Tibial nerve (tissue), 4 donors: ENCODE measurements around the gene PSME2. TPM values are rescaled to one million over a fixed set of nuclear protein-coding genes. Genes with fewer than 3 reads are reported as not detected.

Experiments used
- DNase-seq, 2 donors: peaks; one replicate each; pipeline ENCODE4 v3.0.0-alpha.2; 2019; ENCODE audit warnings: low spot score in 2 of 2
- H3K27ac ChIP-seq, 4 donors: fragments of 200-600 bp; sonication (generic) in 3 of 4; one replicate each; pipeline ENCODE4 v1.5.1; 2017 to 2019; ENCODE audit warnings: mild to moderate bottlenecking in 1 of 4
- H3K27me3 ChIP-seq, 2 donors: fragments of 200-600 bp; sonication (generic) in 1 of 2; one replicate each; pipeline versions ENCODE4 v1.5.1 to v1.6.0; 2017 to 2019
- H3K36me3 ChIP-seq, 3 donors: fragments of 200-600 bp; sonication (generic); one replicate each; pipeline ENCODE4 v1.5.1; 2018 to 2019
- H3K4me1 ChIP-seq, 4 donors: fragments of 200-600 bp; sonication (generic) in 3 of 4; one replicate each; pipeline ENCODE4 v1.5.1; 2017 to 2019
- H3K4me3 ChIP-seq, 4 donors: fragments of 200-600 bp; sonication (generic) in 3 of 4; one replicate each; pipeline ENCODE4 v1.5.1; 2017 to 2019; ENCODE audit warnings: mild to moderate bottlenecking in 1 of 4, moderate library complexity in 1 of 4
- H3K9me3 ChIP-seq, 4 donors: fragments of 200-600 bp; sonication (generic) in 3 of 4; one replicate each; pipeline ENCODE4 v1.5.1; 2017 to 2019
- CTCF ChIP-seq, 5 experiments: fragments of 200-600 bp in 3 of 5; fragments of 450-650 bp in 2 of 5; sonication (generic) in 3 of 5; IDR thresholded peaks; one replicate each; pipeline ENCODE4 v1.5.1; 2016 to 2019; ENCODE audit warnings: antibody characterized with exemption in 5 of 5, mild to moderate bottlenecking in 3 of 5, moderate library complexity in 2 of 5
- EP300 ChIP-seq, 2 donors: sonication (generic); formaldehyde crosslinking; IDR thresholded peaks; one replicate each; pipeline ENCODE4 v1.6.1; 2017; ENCODE audit warnings: antibody characterized with exemption in 2 of 2, mild to moderate bottlenecking in 1 of 2
- POLR2A ChIP-seq, 2 donors: fragments of 450-650 bp; IDR thresholded peaks; one replicate each; pipeline ENCODE4 v1.6.1; 2017; ENCODE audit warnings: antibody characterized with exemption in 2 of 2, mild to moderate bottlenecking in 2 of 2, moderate library complexity in 2 of 2
- WGBS, 2 donors: methylation state at CpG; one replicate each; pipeline ENCODE4 v1.1.5; 2018; 5-methylcytosine and 5-hydroxymethylcytosine counted together
- total RNA-seq, 4 donors: library from RNA; depleted of rRNA; stranded (reverse); fragments of >200 nt; gene quantifications; one replicate each; pipeline ENCODE4 v1.1.0, GENCODE V29; 2016

Gene PSME2
- total RNA-seq: 10 to 100 TPM; 33.7 to 64.0 (median 51.9) TPM

GRCh38 chr14:24146453-24146977 lies at the start of gene PSME2:
Gene PSME2, minus strand, starts transcription at chr14:24146610. Its CDS starts 29 bp downstream, at chr14:24146581.
- Histone ChIP-seq H3K36me3 (peaks cover 5 to 39% (median 9%) of the 10 kb centered on the region in 3 donors), H3K9me3 (no peaks in the 10 kb centered on the region), H3K27me3 (no peaks in the 10 kb centered on the region), H3K4me1 (peaks cover 4 to 62% (median 22%) of the 10 kb centered on the region in 4 donors), H3K4me3 (peak within 1 kb of the TSS; percentile 82 to 98 (median 96)), H3K27ac (peak within 1 kb of the TSS; percentile 85 to 97 (median 92))
- DNase-seq: peak; percentile 80 to 88
- WGBS, 2 donors: 0 to 1% methylated on average over 23 to 25 of the region's 25 CpGs
- TF ChIP-seq POLR2A (IDR thresholded peaks at IDR 0.05) (peak; percentile 12 to 56), CTCF (IDR thresholded peaks at IDR 0.05) (no peak), EP300 (IDR thresholded peaks at IDR 0.05) (peak in 1 of 2 donors; percentile 30)

- 0 to 1% methylated on average over 51 to 77 of the region's 89 CpGs for WGBS, 2 donors
Observed at GRCh38 chr14:24195186-24196070, 49.0 kb upstream of the PSME2 start, which contains the start of gene TM9SF1. Gene TM9SF1, minus strand, starts transcription at chr14:24195441. Its CDS starts 422 bp downstream, at chr14:24195019.

GRCh38 chr14:24194873-24195185 lies 48.4 kb upstream of the PSME2 start:
- peaks cover 0 to 56% (median 18%) of the 10 kb centered on the region in 4 donors for H3K4me1 ChIP-seq
- peaks cover 0 to 36% (median 0%) of the 10 kb centered on the region in 3 donors for H3K36me3 ChIP-seq
- no peaks in the 10 kb centered on the region for H3K27me3 ChIP-seq
- no peak for DNase-seq
- peak overlapping the region; percentile 92 to 98 (median 96) for H3K4me3 ChIP-seq
- WGBS, 2 donors: 48 to 56% methylated on average over 8 of the region's 8 CpGs
- TF ChIP-seq POLR2A (IDR thresholded peaks at IDR 0.05): no peak
- no peak for TF ChIP-seq CTCF (IDR thresholded peaks at IDR 0.05)
- no peak for TF ChIP-seq EP300 (IDR thresholded peaks at IDR 0.05)
- H3K9me3 ChIP-seq: no peaks in the 10 kb centered on the region
- peak overlapping the region; percentile 96 to 99 (median 98) for H3K27ac ChIP-seq

More at GRCh38 chr14:24195186-24196070, 49.0 kb upstream of the PSME2 start, which contains the start of gene TM9SF1:
- TF ChIP-seq POLR2A (IDR thresholded peaks at IDR 0.05) (peak in 1 of 2 donors; percentile 58), CTCF (IDR thresholded peaks at IDR 0.05) (peak in 1 of 5 experiments; percentile 18), EP300 (IDR thresholded peaks at IDR 0.05) (peak; percentile 58 to 93)
- no peaks in the 10 kb centered on the region for H3K27me3 ChIP-seq
- H3K4me3 ChIP-seq: peak within 1 kb of the TSS; percentile 92 to 98 (median 96)
- H3K9me3 ChIP-seq: no peaks in the 10 kb centered on the region
- peaks cover 0 to 59% (median 18%) of the 10 kb centered on the region in 4 donors for H3K4me1 ChIP-seq
- DNase-seq: peak; percentile 63 to 77
- peaks cover 0 to 34% (median 0%) of the 10 kb centered on the region in 3 donors for H3K36me3 ChIP-seq
- peak within 1 kb of the TSS; percentile 96 to 99 (median 98) for H3K27ac ChIP-seq

GRCh38 chr14:24194186-24194872 lies 47.9 kb upstream of the PSME2 start:
- TF ChIP-seq EP300 (IDR thresholded peaks at IDR 0.05) (no peak), POLR2A (IDR thresholded peaks at IDR 0.05) (no peak), CTCF (IDR thresholded peaks at IDR 0.05) (no peak)
- Histone ChIP-seq H3K4me3 (peak overlapping the region; percentile 92 to 98 (median 96)), H3K27me3 (no peaks in the 10 kb centered on the region), H3K36me3 (peaks cover 0 to 36% (median 0%) of the 10 kb centered on the region in 3 donors), H3K27ac (peak overlapping the region; percentile 96 to 99 (median 98)), H3K4me1 (peaks cover 0 to 56% (median 18%) of the 10 kb centered on the region in 4 donors), H3K9me3 (no peaks in the 10 kb centered on the region)
- 64 to 70% methylated on average over 7 of the region's 7 CpGs for WGBS, 2 donors
- no peak for DNase-seq
